GM10266 (cell line): ENCODE data around the gene SLC4A9.
A peak's percentile ranks its signal among the peaks of the same experiment; 100 is the strongest.
"Not testable (repeated sequence)": the region's sequence is repeated elsewhere in the genome, so short reads cannot be mapped to it uniquely, and the experiment has no call there.

Experiments
- DNase-seq: peaks from one replicate; pipeline ENCODE4 v3.0.0; 2012; ENCODE audit errors: extremely low spot score
- TF ChIP-seq, protein P1 (sequence below): IDR thresholded peaks from 2 replicates; pipeline ENCODE4 v1.5.1; 2012; ENCODE audit warnings: mild to moderate bottlenecking, low read depth; ENCODE audit not compliant: control insufficient read depth, insufficient read depth; ENCODE audit errors: missing control alignments

The SLC4A9 gene

GRCh38 chr5:140338908-140339307 is 21.1 kb upstream of the SLC4A9 start:
- no peak for DNase-seq
- TF ChIP-seq, protein P1, sequence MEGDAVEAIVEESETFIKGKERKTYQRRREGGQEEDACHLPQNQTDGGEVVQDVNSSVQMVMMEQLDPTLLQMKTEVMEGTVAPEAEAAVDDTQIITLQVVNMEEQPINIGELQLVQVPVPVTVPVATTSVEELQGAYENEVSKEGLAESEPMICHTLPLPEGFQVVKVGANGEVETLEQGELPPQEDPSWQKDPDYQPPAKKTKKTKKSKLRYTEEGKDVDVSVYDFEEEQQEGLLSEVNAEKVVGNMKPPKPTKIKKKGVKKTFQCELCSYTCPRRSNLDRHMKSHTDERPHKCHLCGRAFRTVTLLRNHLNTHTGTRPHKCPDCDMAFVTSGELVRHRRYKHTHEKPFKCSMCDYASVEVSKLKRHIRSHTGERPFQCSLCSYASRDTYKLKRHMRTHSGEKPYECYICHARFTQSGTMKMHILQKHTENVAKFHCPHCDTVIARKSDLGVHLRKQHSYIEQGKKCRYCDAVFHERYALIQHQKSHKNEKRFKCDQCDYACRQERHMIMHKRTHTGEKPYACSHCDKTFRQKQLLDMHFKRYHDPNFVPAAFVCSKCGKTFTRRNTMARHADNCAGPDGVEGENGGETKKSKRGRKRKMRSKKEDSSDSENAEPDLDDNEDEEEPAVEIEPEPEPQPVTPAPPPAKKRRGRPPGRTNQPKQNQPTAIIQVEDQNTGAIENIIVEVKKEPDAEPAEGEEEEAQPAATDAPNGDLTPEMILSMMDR = no peak

GRCh38 chr5:140339636-140340035 is 20.4 kb upstream of the SLC4A9 start:
- TF ChIP-seq, protein P1 = no peak
- DNase-seq = no peak

GRCh38 chr5:140340605-140341121 is 19.3 kb upstream of the SLC4A9 start:
- no peak for DNase-seq
- TF ChIP-seq, protein P1 = no peak

DNA sequence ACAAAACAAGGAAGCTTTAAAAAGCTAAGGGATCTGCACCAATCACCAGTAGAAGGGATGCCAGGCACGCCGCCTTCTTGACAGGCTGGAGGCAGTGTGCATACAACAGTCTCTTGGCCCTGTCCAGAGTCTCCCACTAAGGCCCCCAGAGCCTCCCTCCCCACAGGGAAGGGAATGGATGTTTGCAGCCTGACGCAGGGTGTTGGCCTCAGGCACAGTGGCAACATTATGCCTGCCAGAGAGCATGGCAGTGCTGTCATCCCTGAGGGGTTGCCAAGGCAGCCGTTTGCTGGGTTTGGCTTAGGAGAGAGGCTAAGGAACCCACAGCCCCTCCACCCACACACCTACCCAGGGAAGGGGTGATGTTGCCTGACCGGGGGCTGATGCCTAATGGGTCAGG is 18.4 kb upstream of the SLC4A9 start:
- no peak for DNase-seq
- TF ChIP-seq, protein P1 = no peak

- TF ChIP-seq, protein P1 = no peak
- peak; percentile 39 for DNase-seq
Observed at GRCh38 chr5:140342287-140342686, 17.7 kb upstream of the SLC4A9 start.

GRCh38 chr5:140342896-140343295 is 17.1 kb upstream of the SLC4A9 start:
- TF ChIP-seq, protein P1 = no peak
- DNase-seq = no peak

DNA sequence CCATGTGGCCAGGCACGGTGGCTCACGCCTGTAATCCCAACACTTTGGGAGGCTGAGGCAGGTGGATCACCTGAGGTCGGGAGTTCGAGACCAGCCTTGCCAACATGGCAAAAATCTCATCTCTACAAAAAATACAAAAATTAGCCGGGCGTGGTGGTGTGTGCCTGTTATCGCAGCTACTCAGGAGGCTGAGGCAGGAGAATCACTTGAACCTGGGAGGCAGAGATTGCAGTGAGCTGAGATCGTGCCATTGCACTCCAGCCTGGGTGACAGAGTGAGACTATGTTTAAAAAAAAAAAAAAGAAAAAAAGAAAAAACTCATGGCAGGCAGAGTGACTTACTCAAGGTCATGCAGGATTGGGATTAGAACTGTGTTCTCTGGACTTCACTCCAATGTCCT is 16.1 kb upstream of the SLC4A9 start:
- not testable (repeated sequence) for DNase-seq
